Prostate gland (tissue), 2 donors: ENCODE measurements around the gene LONP2. TPM values are rescaled to one million over a fixed set of nuclear protein-coding genes. Genes with fewer than 3 reads are reported as not detected.
"Not testable (repeated sequence)": the region's sequence is repeated elsewhere in the genome, so short reads cannot be mapped to it uniquely, and the experiment has no call there.

ENCODE experiments used
- DNase-seq: peaks from one replicate; pipeline ENCODE4 v3.0.0-alpha.2; 2019; ENCODE audit warnings: low spot score
- H3K27ac ChIP-seq, 2 donors: fragments of 200-600 bp; sonication (generic); 2 replicates each; pipeline ENCODE4 v1.5.1; 2017 to 2019
- H3K27me3 ChIP-seq: fragments of 200-600 bp; sonication (generic); replicated peaks from 2 replicates; pipeline ENCODE4 v1.5.1; 2019; ENCODE audit not compliant: insufficient read depth
- H3K36me3 ChIP-seq, 2 donors: fragments of 200-600 bp; sonication (generic); 1 replicate in 1 of 2; 2 replicates in 1 of 2; pipeline versions ENCODE4 v1.5.1 to v1.8.1; 2017 to 2019
- H3K4me1 ChIP-seq: fragments of 200-600 bp; sonication (generic); replicated peaks from 2 replicates; pipeline ENCODE4 v1.5.1; 2019
- H3K4me3 ChIP-seq, 2 donors: fragments of 200-600 bp; sonication (generic); 2 replicates each; pipeline ENCODE4 v1.5.1; 2017 to 2019
- H3K9me3 ChIP-seq: fragments of 200-600 bp; sonication (generic); 2 replicates; pipeline ENCODE4 v1.5.1; 2017
- POLR2A ChIP-seq: fragments of 450-650 bp; IDR thresholded peaks from one replicate; pipeline ENCODE4 v1.6.1; 2016; ENCODE audit warnings: antibody characterized with exemption, mild to moderate bottlenecking
- POLR2AphosphoS5 ChIP-seq: sonication (generic); formaldehyde crosslinking; IDR thresholded peaks from one replicate; pipeline ENCODE4 v1.6.1; 2017; ENCODE audit warnings: antibody characterized with exemption
- WGBS: methylation state at CpG from one replicate; pipeline ENCODE4 v1.1.5; 2018; 5-methylcytosine and 5-hydroxymethylcytosine counted together
- intact Hi-C: fragments of 100-400 bp; cut with DNase I; formaldehyde crosslinking; loops from one replicate; pipeline ENCODE4 v1.14.2; 2022
- total RNA-seq, 2 donors: library from RNA; depleted of rRNA; stranded (reverse); fragments of >200 nt; gene quantifications; one replicate each; pipeline ENCODE4 v1.1.0, GENCODE V29; 2016
- TF ChIP-seq, protein P1 (sequence below), 4 experiments: fragments of 200-600 bp in 2 of 4; fragments of 450-650 bp in 2 of 4; sonication (generic) in 2 of 4; IDR thresholded peaks; 1 replicate in 3 of 4; 2 replicates in 1 of 4; pipeline ENCODE4 v1.5.1; 2016 to 2019; ENCODE audit warnings: antibody characterized with exemption in 4 of 4, mild to moderate bottlenecking in 2 of 4, moderate library complexity in 2 of 4

LONP2 gene
- total RNA-seq, 2 donors from 2014 or later: 74.6 to 81.0 TPM

DNA sequence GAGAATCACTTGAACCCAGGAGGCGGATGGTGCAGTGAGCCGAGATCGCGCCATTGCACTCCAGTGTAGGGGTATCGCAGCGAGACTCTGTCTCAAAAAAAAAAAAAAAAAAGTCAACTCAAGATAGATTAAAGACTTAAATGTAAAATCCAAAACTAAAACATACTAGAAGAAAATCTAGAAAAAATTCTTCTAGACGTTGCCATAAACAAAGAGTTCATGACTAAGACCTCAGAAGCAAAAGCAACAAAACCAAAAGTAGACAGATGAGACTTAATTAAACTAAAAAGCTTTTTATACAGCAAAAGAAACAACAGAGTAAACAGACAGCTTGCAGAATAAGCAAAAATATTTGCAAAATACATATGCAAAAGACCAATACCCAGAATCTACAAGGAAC, 64.4 kb downstream of the LONP2 start:
- H3K4me1 ChIP-seq: no peaks in the 10 kb centered on the region
- TF ChIP-seq, protein P1, sequence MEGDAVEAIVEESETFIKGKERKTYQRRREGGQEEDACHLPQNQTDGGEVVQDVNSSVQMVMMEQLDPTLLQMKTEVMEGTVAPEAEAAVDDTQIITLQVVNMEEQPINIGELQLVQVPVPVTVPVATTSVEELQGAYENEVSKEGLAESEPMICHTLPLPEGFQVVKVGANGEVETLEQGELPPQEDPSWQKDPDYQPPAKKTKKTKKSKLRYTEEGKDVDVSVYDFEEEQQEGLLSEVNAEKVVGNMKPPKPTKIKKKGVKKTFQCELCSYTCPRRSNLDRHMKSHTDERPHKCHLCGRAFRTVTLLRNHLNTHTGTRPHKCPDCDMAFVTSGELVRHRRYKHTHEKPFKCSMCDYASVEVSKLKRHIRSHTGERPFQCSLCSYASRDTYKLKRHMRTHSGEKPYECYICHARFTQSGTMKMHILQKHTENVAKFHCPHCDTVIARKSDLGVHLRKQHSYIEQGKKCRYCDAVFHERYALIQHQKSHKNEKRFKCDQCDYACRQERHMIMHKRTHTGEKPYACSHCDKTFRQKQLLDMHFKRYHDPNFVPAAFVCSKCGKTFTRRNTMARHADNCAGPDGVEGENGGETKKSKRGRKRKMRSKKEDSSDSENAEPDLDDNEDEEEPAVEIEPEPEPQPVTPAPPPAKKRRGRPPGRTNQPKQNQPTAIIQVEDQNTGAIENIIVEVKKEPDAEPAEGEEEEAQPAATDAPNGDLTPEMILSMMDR (IDR thresholded peaks at IDR 0.05): no peak
- no peak for TF ChIP-seq POLR2A
- no peak for TF ChIP-seq POLR2AphosphoS5
- no peaks in the 10 kb centered on the region for H3K36me3 ChIP-seq

DNA sequence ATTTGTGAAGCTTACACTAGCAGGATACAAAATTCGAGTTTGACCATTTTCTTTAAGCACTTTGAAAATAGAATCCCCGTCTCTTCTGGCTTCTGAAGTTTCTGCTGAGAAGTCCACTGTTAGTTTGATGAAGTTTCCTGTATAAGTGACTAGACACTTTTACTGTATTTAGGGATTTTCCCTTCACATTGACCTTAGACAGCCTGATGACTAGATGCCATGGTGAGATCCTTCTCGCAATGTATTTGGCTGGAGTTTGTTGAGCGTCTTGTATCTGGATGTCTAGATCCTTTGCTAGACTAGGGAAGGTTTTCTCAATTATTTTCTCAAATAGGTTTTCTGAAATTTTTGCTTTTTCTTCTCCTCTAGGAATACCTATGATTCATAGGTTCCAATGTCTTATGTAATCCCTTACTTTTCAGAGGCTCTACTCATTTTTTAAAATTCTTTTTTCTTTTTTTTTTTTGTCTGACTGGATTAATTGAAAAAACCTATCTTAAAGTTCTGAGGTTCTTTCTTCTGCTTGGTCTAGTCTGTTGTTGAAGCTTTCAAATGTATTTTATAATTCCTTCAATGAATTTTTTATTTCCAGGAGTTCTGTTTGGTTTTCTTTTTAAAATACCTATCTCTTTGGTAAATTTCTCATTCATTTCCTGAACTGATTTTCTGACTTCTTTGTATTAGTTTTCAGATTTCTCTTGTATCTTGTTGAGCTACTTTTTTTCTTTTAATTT, 67.0 kb downstream of the LONP2 start:
- intact Hi-C loops: no loop called here
- Histone ChIP-seq H3K36me3 (no peaks in the 10 kb centered on the region), H3K27ac (no peak overlapping the region), H3K9me3 (no peaks in the 10 kb centered on the region), H3K4me1 (no peaks in the 10 kb centered on the region), H3K27me3 (no peaks in the 10 kb centered on the region), H3K4me3 (no peak overlapping the region)
- WGBS: 100% methylated on average over 4 of the region's 4 CpGs
- DNase-seq: no peak
- TF ChIP-seq, protein P1 (IDR thresholded peaks at IDR 0.05): no peak
- TF ChIP-seq POLR2AphosphoS5 (no peak), POLR2A (no peak)

More for the DNA sequence above, 64.4 kb downstream of the LONP2 start:
- no peaks in the 10 kb centered on the region for H3K27me3 ChIP-seq
- intact Hi-C loops: no loop called here
- H3K4me3 ChIP-seq: no peak overlapping the region
- 99% methylated on average over 7 of the region's 7 CpGs for WGBS
- no peaks in the 10 kb centered on the region for H3K9me3 ChIP-seq
- H3K27ac ChIP-seq: no peak overlapping the region
- DNase-seq: no peak

- H3K36me3 ChIP-seq, intact Hi-C loops, H3K9me3 ChIP-seq, H3K27ac ChIP-seq, H3K4me1 ChIP-seq, H3K4me3 ChIP-seq, H3K27me3 ChIP-seq, DNase-seq: not testable (repeated sequence)
- 90% methylated on average over 3 of the region's 3 CpGs for WGBS
Measured at GRCh38 chr16:48313905-48314304, 69.8 kb downstream of the LONP2 start.

- TF ChIP-seq POLR2AphosphoS5 (no peak), POLR2A (no peak)
- TF ChIP-seq, protein P1 (IDR thresholded peaks at IDR 0.05): no peak
- H3K27ac ChIP-seq: no peak overlapping the region
- WGBS: 90% methylated on average over 1 of the region's 1 CpG
- no peaks in the 10 kb centered on the region for H3K9me3 ChIP-seq
- no peak overlapping the region for H3K4me3 ChIP-seq
- no peak for DNase-seq
- no peaks in the 10 kb centered on the region for H3K4me1 ChIP-seq
- H3K27me3 ChIP-seq: no peaks in the 10 kb centered on the region
- no peaks in the 10 kb centered on the region for H3K36me3 ChIP-seq
- intact Hi-C loops: no loop called here
Measured at GRCh38 chr16:48317026-48317425, 72.9 kb downstream of the LONP2 start.

- Histone ChIP-seq H3K27ac (no peak overlapping the region), H3K9me3 (no peaks in the 10 kb centered on the region), H3K36me3 (no peaks in the 10 kb centered on the region), H3K4me1 (no peaks in the 10 kb centered on the region), H3K27me3 (no peaks in the 10 kb centered on the region), H3K4me3 (no peak overlapping the region)
- no peak for TF ChIP-seq POLR2A
- TF ChIP-seq, protein P1 (IDR thresholded peaks at IDR 0.05): peak in 1 of 4 experiments; percentile 9
- DNase-seq: no peak
- intact Hi-C loops: no loop called here
- 74% methylated on average over 2 of the region's 2 CpGs for WGBS
Measured at GRCh38 chr16:48317614-48318315, 73.7 kb downstream of the LONP2 start.
